HCT116 (cell line): ENCODE measurements around the gene EEFSEC. TPM values are rescaled to one million over a fixed set of nuclear protein-coding genes. Genes with fewer than 3 reads are reported as not detected.

Source experiments
- ATAC-seq: fragments of 200-7000 bp; cut with Tn5 transposase; 2 replicates; pipeline ENCODE4 v1.9.1; 2020; ENCODE audit warnings: mild to moderate bottlenecking, moderate library complexity
- BruUV-seq: library from RNA; stranded (reverse); fragments of 400-500 nt; replicated peaks from 2 replicates; lab custom pipeline; 2021; lab: Mats Ljungman, UMichigan
- CTCF ChIA-PET: fragments of 300-600 bp; sonication (Branson Sonifier 250); formaldehyde crosslinking; loops from one replicate; lab custom pipeline; 2021; ENCODE audit warnings: antibody characterized with exemption; lab: Charles Lee
- POLR2A ChIA-PET: fragments of 300-600, 350-600 bp; sonication (Branson Sonifier 250); formaldehyde crosslinking; loops from one replicate; lab custom pipeline; 2021; ENCODE audit warnings: antibody characterized with exemption; lab: Charles Lee
- RAD21 ChIA-PET, 2 experiments: fragments of 300-600 bp; sonication (Branson Sonifier 250); formaldehyde crosslinking; loops; one replicate each; lab custom pipeline; 2023; ENCODE audit warnings: low total read pairs in 2 of 2; ENCODE audit not compliant: uncharacterized antibody in 2 of 2, unreplicated experiment in 2 of 2, low non-redundant PET in 1 of 2; lab: Charles Lee
- DNase-seq: peaks from one replicate; pipeline ENCODE4 v3.0.0-alpha.2; 2010; ENCODE audit warnings: low read depth, low spot score
- H2AFZ ChIP-seq: fragments of 200-600 bp; shearing (Covaris generic), sonication (generic); 2 replicates; pipeline ENCODE4 v1.6.1; 2017; ENCODE audit warnings: low read depth, mixed run types, mixed read lengths, antibody characterized with exemption, low read length; ENCODE audit not compliant: poor library complexity, severe bottlenecking
- H3K27ac ChIP-seq: 2 replicates; pipeline ENCODE4 v1.5.1; 2012; ENCODE audit warnings: low read depth, low read length
- H3K27me3 ChIP-seq: fragments of 200-600 bp; sonication (generic); 2 replicates; pipeline ENCODE4 v1.6.1; 2016; ENCODE audit warnings: mixed run types, low read length, mixed read lengths; ENCODE audit not compliant: insufficient read depth
- H3K36me3 ChIP-seq, 2 experiments: fragments of 200-500 bp in 1 of 2; fragments of 200-600 bp in 1 of 2; sonication (Bioruptor generic) in 1 of 2; sonication (generic) in 1 of 2; 2 replicates each; pipeline versions ENCODE4 v1.5.1 to v1.6.1; 2014 to 2016; ENCODE audit warnings: low read length in 2 of 2, inconsistent platforms in 1 of 2, mixed read lengths in 1 of 2, mixed run types in 1 of 2; ENCODE audit not compliant: insufficient read depth in 2 of 2, control insufficient read depth in 1 of 2
- H3K4me1 ChIP-seq, 2 experiments: fragments of 200-600 bp in 1 of 2; sonication (generic) in 1 of 2; 2 replicates each; pipeline versions ENCODE4 v1.5.1 to v1.6.1; 2012 to 2017; ENCODE audit warnings: low read length in 2 of 2, inconsistent platforms in 1 of 2, mild to moderate bottlenecking in 1 of 2, mixed read lengths in 1 of 2, mixed run types in 1 of 2, moderate library complexity in 1 of 2; ENCODE audit not compliant: insufficient read depth in 2 of 2, control insufficient read depth in 1 of 2
- H3K4me2 ChIP-seq: fragments of 200-600 bp; sonication (generic); 2 replicates; pipeline ENCODE4 v1.6.1; 2017; ENCODE audit warnings: mixed run types, low read length, mixed read lengths
- H3K4me3 ChIP-seq, 2 experiments: fragments of 200-600 bp in 1 of 2; sonication (generic) in 1 of 2; replicated peaks in 1 of 2; 2 replicates each; pipeline ENCODE4 v1.5.1; 2011 to 2016; ENCODE audit warnings: low read length in 2 of 2, control low read depth in 1 of 2, low read depth in 1 of 2, mild to moderate bottlenecking in 1 of 2, mixed read lengths in 1 of 2, mixed run types in 1 of 2
- H3K79me2 ChIP-seq: fragments of 200-600 bp; sonication (generic); 2 replicates; pipeline ENCODE4 v1.6.1; 2017; ENCODE audit warnings: mild to moderate bottlenecking, mixed run types, low read length, moderate library complexity, mixed read lengths; ENCODE audit not compliant: insufficient read depth
- H3K9ac ChIP-seq: fragments of 200-600 bp; sonication (generic); 2 replicates; pipeline ENCODE4 v1.6.1; 2016; ENCODE audit warnings: low read length, mixed read lengths
- H3K9me2 ChIP-seq: fragments of 200-600 bp; sonication (generic), shearing (Covaris generic); 2 replicates; pipeline ENCODE4 v1.6.1; 2017; ENCODE audit warnings: mixed run types, mild to moderate bottlenecking, moderate library complexity; ENCODE audit not compliant: insufficient read depth
- H3K9me3 ChIP-seq, 2 experiments: fragments of 200-500 bp in 1 of 2; fragments of 200-600 bp in 1 of 2; sonication (Bioruptor generic) in 1 of 2; sonication (generic) in 1 of 2; 2 replicates each; pipeline ENCODE4 v1.6.1; 2014 to 2017; ENCODE audit warnings: low read length in 2 of 2, mixed read lengths in 2 of 2, inconsistent platforms in 1 of 2, low read depth in 1 of 2, mild to moderate bottlenecking in 1 of 2, mixed run types in 1 of 2, moderate library complexity in 1 of 2; ENCODE audit not compliant: control insufficient read depth in 1 of 2, insufficient read depth in 1 of 2
- H4K20me1 ChIP-seq: fragments of 200-600 bp; sonication (generic), shearing (Covaris generic); 2 replicates; pipeline ENCODE4 v1.6.1; 2017; ENCODE audit warnings: mixed run types, mild to moderate bottlenecking, moderate library complexity; ENCODE audit not compliant: insufficient read depth
- ATF3 ChIP-seq: IDR thresholded peaks from 2 replicates; pipeline ENCODE4 v1.6.1; 2012
- CEBPB ChIP-seq: IDR thresholded peaks from 2 replicates; pipeline ENCODE4 v1.6.1; 2012; ENCODE audit warnings: low read depth
- EGR1 ChIP-seq: IDR thresholded peaks from 2 replicates; pipeline ENCODE4 v1.6.1; 2012; ENCODE audit warnings: low read depth
- JUND ChIP-seq: IDR thresholded peaks from 2 replicates; pipeline ENCODE4 v1.6.1; 2012
- REST ChIP-seq: IDR thresholded peaks from 2 replicates; pipeline ENCODE4 v1.6.1; 2012; ENCODE audit warnings: low read depth
- SIN3A ChIP-seq: IDR thresholded peaks from 2 replicates; pipeline ENCODE4 v1.6.1; 2012; ENCODE audit warnings: low read depth
- ZNF274 ChIP-seq: fragments of 200-500 bp; sonication (Bioruptor generic); IDR thresholded peaks from 2 replicates; pipeline ENCODE4 v1.6.1; 2014; ENCODE audit warnings: mild to moderate bottlenecking, low read depth, low read length, inconsistent platforms
- intact Hi-C: fragments of 100-400 bp; cut with micrococcal nuclease; formaldehyde crosslinking; loops from 2 replicates; pipeline ENCODE4 v1.10.0; 2022
- total RNA-seq: library from RNA; stranded (reverse); gene quantifications from one replicate; pipeline ENCODE4 v1.2.1, GENCODE V29; 2021; ENCODE audit not compliant: unreplicated experiment
- TF ChIP-seq, protein P1 (sequence below): IDR thresholded peaks from 2 replicates; pipeline ENCODE4 v1.6.1; 2012
- TF ChIP-seq, protein P2 (sequence below), 3 experiments: fragments of 200-600 bp in 1 of 3; sonication (generic) in 1 of 3; IDR thresholded peaks in 2 of 3; conservative IDR thresholded peaks in 1 of 3; 2 replicates each; pipeline ENCODE4 v1.5.1; 2012 to 2017; ENCODE audit warnings: low read depth in 2 of 3, low read length in 2 of 3, antibody characterized with exemption in 1 of 3, borderline replicate concordance in 1 of 3, control low read depth in 1 of 3, mild to moderate bottlenecking in 1 of 3, mixed read lengths in 1 of 3, mixed run types in 1 of 3, moderate library complexity in 1 of 3; ENCODE audit not compliant: insufficient read depth in 1 of 3

The EEFSEC gene
- total RNA-seq, 1 experiment from 2014 or later, result 16.1 TPM

DNA sequence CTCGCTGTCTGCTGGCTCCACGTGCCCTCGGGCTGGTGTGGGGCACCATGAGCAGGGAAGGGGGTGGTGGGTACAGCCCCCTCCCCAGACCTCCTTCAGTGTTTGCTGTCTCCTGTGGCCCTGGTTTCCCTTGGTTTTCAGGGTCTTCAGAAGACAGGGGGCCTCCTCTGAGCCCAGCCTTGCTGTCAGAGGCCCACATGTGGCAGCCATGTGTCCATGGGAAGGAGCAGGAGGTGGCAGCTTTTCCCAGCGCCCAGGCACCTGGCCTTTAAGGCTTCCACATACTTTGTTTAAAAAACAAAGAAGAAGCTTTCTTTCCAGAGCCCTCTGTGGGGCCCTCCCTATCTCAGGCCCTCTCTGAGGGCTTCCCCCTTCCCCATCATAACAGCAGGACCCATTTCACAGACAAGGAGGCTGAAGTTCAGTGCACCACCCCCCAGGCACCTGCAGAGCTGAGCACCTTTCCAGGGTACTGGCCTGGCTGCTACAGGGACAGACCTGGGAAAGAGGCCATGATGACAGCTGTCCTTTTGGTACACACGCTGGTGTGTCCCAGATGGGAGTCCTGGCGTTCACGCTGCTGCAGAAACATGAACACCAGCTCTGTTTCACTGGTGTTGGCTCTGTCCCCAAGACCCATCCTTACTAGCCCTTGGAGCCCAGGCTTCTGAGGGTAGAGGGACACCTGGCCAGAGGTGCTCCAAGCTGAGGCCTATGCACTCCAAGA is 239.7 kb downstream of the EEFSEC start (continued):
- TF ChIP-seq CEBPB, result no peak
- no peak for TF ChIP-seq EGR1
- no peak for TF ChIP-seq REST

DNA sequence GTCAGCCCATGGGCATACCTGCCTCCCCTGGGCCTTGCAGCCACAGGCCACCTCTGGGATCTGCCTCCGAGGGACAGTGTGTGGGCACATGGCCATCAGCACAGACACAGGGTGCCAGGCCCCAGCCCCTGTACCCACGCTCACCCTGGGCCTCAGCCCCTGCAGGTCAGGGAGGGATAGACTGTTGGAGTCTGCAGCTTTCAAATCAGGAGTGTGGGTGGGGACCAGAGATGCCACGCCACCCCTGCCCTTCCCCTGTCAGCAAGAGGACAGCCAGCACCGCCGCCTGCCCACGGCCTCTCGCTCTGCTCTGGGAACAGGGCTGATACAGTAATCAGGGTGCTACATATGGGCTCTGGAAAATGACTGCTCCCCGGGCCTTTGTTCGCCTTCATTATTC is 240.8 kb downstream of the EEFSEC start:
- RAD21 ChIA-PET, result no interaction called here
- DNase-seq, result no peak
- H3K4me3 ChIP-seq, result no peak overlapping the region
- no peaks in the 10 kb centered on the region for H3K9me2 ChIP-seq
- TF ChIP-seq, protein P1, sequence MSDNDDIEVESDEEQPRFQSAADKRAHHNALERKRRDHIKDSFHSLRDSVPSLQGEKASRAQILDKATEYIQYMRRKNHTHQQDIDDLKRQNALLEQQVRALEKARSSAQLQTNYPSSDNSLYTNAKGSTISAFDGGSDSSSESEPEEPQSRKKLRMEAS, result no peak
- TF ChIP-seq ZNF274, result no peak
- no peak for TF ChIP-seq ATF3
- no peak for TF ChIP-seq JUND
- no peak for TF ChIP-seq SIN3A
- TF ChIP-seq, protein P2, sequence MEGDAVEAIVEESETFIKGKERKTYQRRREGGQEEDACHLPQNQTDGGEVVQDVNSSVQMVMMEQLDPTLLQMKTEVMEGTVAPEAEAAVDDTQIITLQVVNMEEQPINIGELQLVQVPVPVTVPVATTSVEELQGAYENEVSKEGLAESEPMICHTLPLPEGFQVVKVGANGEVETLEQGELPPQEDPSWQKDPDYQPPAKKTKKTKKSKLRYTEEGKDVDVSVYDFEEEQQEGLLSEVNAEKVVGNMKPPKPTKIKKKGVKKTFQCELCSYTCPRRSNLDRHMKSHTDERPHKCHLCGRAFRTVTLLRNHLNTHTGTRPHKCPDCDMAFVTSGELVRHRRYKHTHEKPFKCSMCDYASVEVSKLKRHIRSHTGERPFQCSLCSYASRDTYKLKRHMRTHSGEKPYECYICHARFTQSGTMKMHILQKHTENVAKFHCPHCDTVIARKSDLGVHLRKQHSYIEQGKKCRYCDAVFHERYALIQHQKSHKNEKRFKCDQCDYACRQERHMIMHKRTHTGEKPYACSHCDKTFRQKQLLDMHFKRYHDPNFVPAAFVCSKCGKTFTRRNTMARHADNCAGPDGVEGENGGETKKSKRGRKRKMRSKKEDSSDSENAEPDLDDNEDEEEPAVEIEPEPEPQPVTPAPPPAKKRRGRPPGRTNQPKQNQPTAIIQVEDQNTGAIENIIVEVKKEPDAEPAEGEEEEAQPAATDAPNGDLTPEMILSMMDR (IDR thresholded peaks at IDR 0.05 in 2 of 3, conservative IDR thresholded peaks at IDR 0.05 in 1 of 3; ENCODE audit: borderline replicate concordance in 1 of 3, insufficient read depth in 1 of 3, low read depth in 2 of 3, low read length in 2 of 3), result no peak
- TF ChIP-seq EGR1, result no peak
- TF ChIP-seq, all 23 proteins: peak for 0
- Histone ChIP-seq H4K20me1 (no peaks in the 10 kb centered on the region), H3K9me3 (no peaks in the 10 kb centered on the region), H2AFZ (no peak overlapping the region), H3K36me3 (no peaks in the 10 kb centered on the region), H3K4me1 (peaks cover 0 to 6% of the 10 kb centered on the region in 2 experiments; a peak in 2 of 4 replicates), H3K27me3 (no peaks in the 10 kb centered on the region), H3K4me2 (no peak overlapping the region), H3K27ac (no peak overlapping the region), H3K79me2 (no peaks in the 10 kb centered on the region), H3K9ac (no peak overlapping the region)
- ATAC-seq, result no peak; the same call in 1 of the 2 replicates
- POLR2A ChIA-PET, result no interaction called here
- CTCF ChIA-PET, result no interaction called here
- intact Hi-C loops, result no loop called here
- no TSS peak for BruUV-seq
